ENCODE data around the gene HOXA6. TPM values are rescaled to one million over a fixed set of nuclear protein-coding genes. Genes with fewer than 3 reads are reported as not detected.

Gene HOXA6
- total RNA-seq, 1 experiment from 2014 or later: 12.7 TPM

- H3K4me1 ChIP-seq (ENCODE audit: control insufficient read depth in 1 of 2, insufficient read depth in 2 of 2, low read length in 2 of 2): peaks cover 50 to 81% of the 10 kb centered on the region in 2 experiments
- no peak overlapping the region for H3K4me3 ChIP-seq (replicated peaks in 1 of 2; ENCODE audit: low read depth in 1 of 2, low read length in 2 of 2)
- H4K20me1 ChIP-seq (ENCODE audit: insufficient read depth): no peaks in the 10 kb centered on the region
- no peak overlapping the region for H3K27ac ChIP-seq (ENCODE audit: low read depth, low read length)
- H3K9me2 ChIP-seq (ENCODE audit: insufficient read depth): no peaks in the 10 kb centered on the region
- ChIA-PET RAD21 (ENCODE audit: low non-redundant PET in 1 of 2, low total read pairs in 2 of 2, uncharacterized antibody in 2 of 2, unreplicated experiment in 2 of 2) (no interaction called here), CTCF (no interaction called here), POLR2A (no interaction called here)
- no peaks in the 10 kb centered on the region for H3K36me3 ChIP-seq (ENCODE audit: control insufficient read depth in 1 of 2, insufficient read depth in 2 of 2, low read length in 2 of 2)
- H3K79me2 ChIP-seq (ENCODE audit: insufficient read depth, low read length): peaks cover 12% of the 10 kb centered on the region
- DNase-seq (ENCODE audit: low read depth, low spot score): no peak
- H3K9ac ChIP-seq (ENCODE audit: low read length): no peak overlapping the region
- H3K9me3 ChIP-seq (ENCODE audit: control insufficient read depth in 1 of 2, insufficient read depth in 1 of 2, low read depth in 1 of 2, low read length in 2 of 2): no peaks in the 10 kb centered on the region
- no peak overlapping the region for H2AFZ ChIP-seq (ENCODE audit: low read depth, low read length, poor library complexity, severe bottlenecking)
- no TSS peak for BruUV-seq (replicated peaks)
- H3K4me2 ChIP-seq (ENCODE audit: low read length): peak overlapping the region; percentile 92; the same call in 1 of the 2 replicates
- ATAC-seq: no peak
- peaks cover 10% of the 10 kb centered on the region; the same call in 1 of the 2 replicates for H3K27me3 ChIP-seq (ENCODE audit: insufficient read depth, low read length)
- intact Hi-C loops (cut with micrococcal nuclease): no loop called here
- TF ChIP-seq ELF1 (IDR thresholded peaks at IDR 0.05; ENCODE audit: borderline replicate concordance, low read depth) (no peak), EGR1 (IDR thresholded peaks at IDR 0.05; ENCODE audit: low read depth) (no peak), POLR2A (IDR thresholded peaks at IDR 0.05; ENCODE audit: borderline replicate concordance, extremely low read depth, insufficient read depth, insufficient read length) (no peak), SIN3A (IDR thresholded peaks at IDR 0.05; ENCODE audit: low read depth) (no peak), ATF3 (IDR thresholded peaks at IDR 0.05) (no peak), EZH2 (IDR thresholded peaks at IDR 0.05) (no peak), RAD21 (IDR thresholded peaks at IDR 0.05; ENCODE audit: low read depth) (no peak), CBX3 (IDR thresholded peaks at IDR 0.05; ENCODE audit: low read depth) (no peak)
These were observed 30.4 kb downstream of the HOXA6 start for GRCh38 chr7:27116962-27117886.

Data from HCT116 (cell line).